Heart right ventricle (tissue), 16 donors: ENCODE results near the gene VTCN1. TPM values are rescaled to one million over a fixed set of nuclear protein-coding genes. Genes with fewer than 3 reads are reported as not detected.
A peak's percentile ranks its signal among the peaks of the same experiment; 100 is the strongest.

Source experiments
- ATAC-seq, 8 donors: fragments of 200-7000 bp; cut with Tn5 transposase; one replicate each; pipeline ENCODE4 v1.9.1; 2020; ENCODE audit warnings: mild to moderate bottlenecking in 8 of 8, moderate library complexity in 8 of 8, moderate number of reproducible peaks in 1 of 8
- DNase-seq, 2 donors: peaks; one replicate each; pipeline ENCODE4 v3.0.0-alpha.2; 2020
- H3K27ac ChIP-seq, 10 donors: fragments of 200-600 bp; sonication (generic) in 2 of 10; one replicate each; pipeline versions ENCODE4 v1.5.0 to v1.8.0; 2020 to 2022; ENCODE audit warnings: mild to moderate bottlenecking in 3 of 10
- H3K27me3 ChIP-seq, 7 donors: fragments of 200-600 bp; one replicate each; pipeline ENCODE4 v1.8.0; 2021 to 2022; ENCODE audit warnings: mild to moderate bottlenecking in 2 of 7
- H3K36me3 ChIP-seq, 9 donors: fragments of 200-600 bp; sonication (generic) in 1 of 9; one replicate each; pipeline versions ENCODE4 v1.5.0 to v1.8.0; 2020 to 2022; ENCODE audit warnings: mild to moderate bottlenecking in 2 of 9
- H3K4me1 ChIP-seq, 9 donors: fragments of 200-600 bp; sonication (generic) in 1 of 9; one replicate each; pipeline versions ENCODE4 v1.5.0 to v1.8.0; 2020 to 2022; ENCODE audit warnings: mild to moderate bottlenecking in 4 of 9
- H3K4me3 ChIP-seq, 10 donors: fragments of 200-600 bp; sonication (generic) in 2 of 10; one replicate each; pipeline versions ENCODE4 v1.5.0 to v1.8.0; 2020 to 2022; ENCODE audit warnings: mild to moderate bottlenecking in 7 of 10, moderate library complexity in 2 of 10
- H3K9me3 ChIP-seq, 11 donors: fragments of 200-600 bp in 10 of 11; sonication (generic) in 2 of 11; one replicate each; pipeline versions ENCODE4 v1.5.0 to v1.8.0; 2013 to 2022; ENCODE audit warnings: mild to moderate bottlenecking in 2 of 11, control low read depth in 1 of 11, moderate library complexity in 1 of 11
- WGBS, 2 donors: extraction: QIAGEN DNeasy Blood & Tissue Kit; methylation state at CpG; one replicate each; pipeline ENCODE4 v1.1.7; 2013; ENCODE audit warnings: inconsistent platforms in 1 of 2; 5-methylcytosine and 5-hydroxymethylcytosine counted together
- intact Hi-C, 10 donors: fragments of 100-400 bp; cut with DNase I; formaldehyde crosslinking; loops; one replicate each; pipeline versions ENCODE4 v1.11.1 to v1.14.2; 2022
- polyA plus RNA-seq, 2 donors: library from polyadenylated mRNA; stranded (reverse); fragments of 200-250 nt; gene quantifications; one replicate each; pipeline ENCODE4 v1.2.3, GENCODE V29; 2013
- total RNA-seq, 10 donors: library from RNA; stranded (reverse); fragmentation: NEBNext Ultra II Directional in 3 of 10; extraction: Animal tissue kit (Norgen Biotek cat#: 25700) in 3 of 10; gene quantifications; one replicate each; pipeline versions ENCODE4 v1.2.1 to v1.2.4, GENCODE V29; 2021 to 2023
- TF ChIP-seq, protein P1 (sequence below), 9 donors: fragments of 200-600 bp; sonication (generic) in 2 of 9; IDR thresholded peaks; one replicate each; pipeline versions ENCODE4 v1.5.0 to v1.8.0; 2021 to 2022; ENCODE audit warnings: antibody characterized with exemption in 9 of 9, mild to moderate bottlenecking in 5 of 9, moderate library complexity in 1 of 9
- donor health status: Arrhythmogenic right ventricular cardiomyopathy.
- donor health status: ischemic (EF 13 %, LVEDD 7.1; RV severe dilation, severe dysfunction).
- donor health status: healthy with polysubstance abuse.
- donor health status: DM: no; HTN: yes; CAD: no.
- donor health status: DM: no; HTN: no; CAD: no.
- donor health status: ischemic (EF 25% LVEDD 6.9; RV normal size, moderate dysfunction).
- donor health status: ischemic (EF 25% LVEDD 5.7; RV mildly dilated, moderate dysfunction).
- donor health status: healthy.
- donor health status: DM: yes; HTN: yes; CAD: no.
- donor health status: Ischemic cardiomyopathy.
- donor health status: ischemic (EF 35%, LVEDD 5.7; RV mildly dilated, moderate dysfunction).
- donor health status: nonischemic (EF 11% LVEDD 7.7; RV severe dilation, severe dysfunction).
- donor health status: DM: yes; HTN: yes; CAD: no.
- donor health status: PGD.
- donor health status: ischemic (EF 29% LVEDD 5.4; RV normal size, mild dysfunction).
- donor health status: nonischemic (EF 23%, LVEDD 6.1; RV moderate dilation, normal function).

Gene VTCN1
- total and polyA plus RNA-seq, 12 donors = 0.17 TPM; not detected in 11

DNA sequence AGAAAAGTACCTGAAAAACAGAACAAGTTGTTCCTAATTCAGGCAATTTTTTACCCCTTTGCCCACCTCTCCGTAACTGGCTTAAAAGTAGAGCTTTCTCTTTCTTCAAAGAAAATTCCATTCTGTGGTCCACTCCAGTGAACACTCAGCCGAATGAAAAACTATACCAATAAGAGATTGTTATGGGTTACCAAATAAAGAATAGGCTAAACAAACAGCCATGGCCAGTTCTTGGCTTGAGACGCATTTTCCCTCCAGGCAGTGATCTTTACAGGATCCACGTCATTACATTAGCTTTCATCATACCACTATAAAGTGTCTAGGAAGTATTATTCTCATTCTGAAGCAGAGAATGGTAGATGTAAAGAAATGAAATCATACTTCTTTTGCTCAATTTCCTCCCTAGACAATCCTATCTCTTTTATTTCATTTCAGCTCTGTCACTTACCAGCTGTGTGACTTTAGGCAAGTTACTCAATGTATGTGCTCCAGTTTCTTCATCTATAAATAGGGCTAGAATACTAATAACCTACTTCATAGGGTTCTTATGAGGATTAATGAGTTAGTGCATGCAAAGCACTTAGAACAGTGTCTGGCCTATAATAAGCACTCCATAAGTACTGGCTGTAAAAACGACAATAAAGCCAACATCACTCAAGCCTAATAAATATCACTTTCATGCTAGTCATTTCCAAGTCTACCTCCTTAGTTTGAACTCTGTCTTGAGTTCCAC lies 62.7 kb downstream of the VTCN1 start:
- peak overlapping the region in 1 of 10 donors; percentile 32 for H3K4me3 ChIP-seq
- H3K4me1 ChIP-seq = peaks cover 0 to 34% (median 0%) of the 10 kb centered on the region in 9 donors
- ATAC-seq = no peak
- no peaks in the 10 kb centered on the region for H3K27me3 ChIP-seq
- intact Hi-C loops = no loop called here
- peaks cover 0 to 5% (median 0%) of the 10 kb centered on the region in 11 donors for H3K9me3 ChIP-seq
- WGBS, 2 donors = 79 to 83% methylated on average over 5 of the region's 5 CpGs
- DNase-seq = no peak
- peak overlapping the region in 1 of 10 donors; percentile 25 for H3K27ac ChIP-seq
- TF ChIP-seq, protein P1, sequence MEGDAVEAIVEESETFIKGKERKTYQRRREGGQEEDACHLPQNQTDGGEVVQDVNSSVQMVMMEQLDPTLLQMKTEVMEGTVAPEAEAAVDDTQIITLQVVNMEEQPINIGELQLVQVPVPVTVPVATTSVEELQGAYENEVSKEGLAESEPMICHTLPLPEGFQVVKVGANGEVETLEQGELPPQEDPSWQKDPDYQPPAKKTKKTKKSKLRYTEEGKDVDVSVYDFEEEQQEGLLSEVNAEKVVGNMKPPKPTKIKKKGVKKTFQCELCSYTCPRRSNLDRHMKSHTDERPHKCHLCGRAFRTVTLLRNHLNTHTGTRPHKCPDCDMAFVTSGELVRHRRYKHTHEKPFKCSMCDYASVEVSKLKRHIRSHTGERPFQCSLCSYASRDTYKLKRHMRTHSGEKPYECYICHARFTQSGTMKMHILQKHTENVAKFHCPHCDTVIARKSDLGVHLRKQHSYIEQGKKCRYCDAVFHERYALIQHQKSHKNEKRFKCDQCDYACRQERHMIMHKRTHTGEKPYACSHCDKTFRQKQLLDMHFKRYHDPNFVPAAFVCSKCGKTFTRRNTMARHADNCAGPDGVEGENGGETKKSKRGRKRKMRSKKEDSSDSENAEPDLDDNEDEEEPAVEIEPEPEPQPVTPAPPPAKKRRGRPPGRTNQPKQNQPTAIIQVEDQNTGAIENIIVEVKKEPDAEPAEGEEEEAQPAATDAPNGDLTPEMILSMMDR (IDR thresholded peaks at IDR 0.05) = no peak
- no peaks in the 10 kb centered on the region for H3K36me3 ChIP-seq

DNA sequence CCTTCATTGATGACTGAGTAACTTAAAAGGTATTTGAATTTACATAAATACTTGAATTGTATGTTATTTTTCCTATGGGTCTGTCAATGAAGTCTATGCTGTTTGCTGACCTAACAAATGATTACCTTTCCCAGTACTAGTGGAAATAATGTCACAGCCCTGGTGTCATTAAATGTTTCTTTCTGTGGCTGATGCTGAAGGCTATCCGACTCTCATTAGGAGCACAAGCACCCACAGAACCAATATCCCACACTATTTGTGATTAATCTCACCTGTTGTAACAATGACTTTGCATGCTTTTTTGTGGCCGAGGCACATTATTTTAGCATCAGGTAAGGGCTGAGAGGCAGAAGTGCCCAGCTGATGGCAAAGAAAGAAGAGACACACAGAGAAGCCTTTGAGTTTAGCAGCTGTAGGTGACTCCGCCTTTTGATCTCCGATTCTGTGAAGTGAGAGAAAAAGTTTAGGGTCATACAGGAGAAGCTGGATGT lies 63.3 kb downstream of the VTCN1 start:
- ATAC-seq (peak in 1 of 8 donors; percentile 27), DNase-seq (no peak)
- WGBS, 2 donors = 68 to 80% methylated on average over 4 of the region's 4 CpGs
- Histone ChIP-seq H3K27me3 (no peaks in the 10 kb centered on the region), H3K9me3 (peaks cover 0 to 5% (median 0%) of the 10 kb centered on the region in 11 donors), H3K36me3 (no peaks in the 10 kb centered on the region), H3K4me1 (peaks cover 0 to 34% (median 0%) of the 10 kb centered on the region in 9 donors), H3K4me3 (peak overlapping the region in 4 of 10 donors; percentile 19 to 32 (median 26)), H3K27ac (peak overlapping the region in 3 of 10 donors; percentile 25 to 53 (median 29))
- intact Hi-C loops = no loop called here
- TF ChIP-seq, protein P1 (IDR thresholded peaks at IDR 0.05) = no peak

DNA sequence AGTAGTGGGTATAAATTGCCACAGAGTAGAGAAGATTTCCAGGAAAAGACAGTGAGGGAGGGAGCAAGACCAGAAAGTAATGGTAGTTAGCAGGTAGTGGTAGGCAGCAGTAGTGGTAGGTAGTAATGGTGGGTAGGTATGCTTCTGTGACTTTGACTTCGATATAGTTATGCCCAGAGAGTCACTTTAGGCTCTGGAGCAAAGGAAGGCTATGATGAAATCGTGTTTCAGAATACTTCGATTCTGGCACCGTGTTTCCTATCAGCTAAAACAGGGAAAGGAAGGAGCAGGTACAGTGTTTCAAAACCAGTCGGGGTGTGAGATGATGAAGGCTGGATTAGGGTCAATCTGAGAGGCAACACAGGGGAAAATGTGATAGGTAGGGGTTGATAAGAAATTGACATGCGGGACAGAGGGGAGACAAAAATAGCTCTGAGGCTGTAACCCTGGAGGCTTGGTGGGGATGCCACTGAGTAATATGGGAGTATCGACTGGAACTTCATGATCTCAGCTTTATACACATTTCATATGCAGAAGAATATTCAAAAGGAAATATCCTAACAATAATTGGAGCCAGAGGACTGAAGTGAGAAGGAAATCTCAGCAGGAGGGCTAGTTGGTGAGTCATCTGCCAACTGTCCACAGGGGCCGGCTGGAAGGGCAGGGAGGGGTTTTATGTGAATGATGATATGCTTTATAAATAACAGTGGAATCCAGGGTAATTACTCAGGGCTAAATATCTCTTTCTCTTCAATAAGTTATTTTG lies 64.0 kb downstream of the VTCN1 start:
- no peaks in the 10 kb centered on the region for H3K36me3 ChIP-seq
- TF ChIP-seq, protein P1 (IDR thresholded peaks at IDR 0.05) = no peak
- intact Hi-C loops = no loop called here
- DNase-seq (no peak), ATAC-seq (peak in 5 of 8 donors; percentile 35 to 75 (median 66))
- H3K4me3 ChIP-seq = peak overlapping the region in 4 of 10 donors; percentile 19 to 32 (median 26)
- no peaks in the 10 kb centered on the region for H3K27me3 ChIP-seq
- 25 to 37% methylated on average over 8 of the region's 8 CpGs for WGBS, 2 donors
- peaks cover 0 to 34% (median 0%) of the 10 kb centered on the region in 9 donors for H3K4me1 ChIP-seq
- peak overlapping the region in 3 of 10 donors; percentile 25 to 53 (median 29) for H3K27ac ChIP-seq
- peaks cover 0 to 5% (median 0%) of the 10 kb centered on the region in 11 donors for H3K9me3 ChIP-seq

DNA sequence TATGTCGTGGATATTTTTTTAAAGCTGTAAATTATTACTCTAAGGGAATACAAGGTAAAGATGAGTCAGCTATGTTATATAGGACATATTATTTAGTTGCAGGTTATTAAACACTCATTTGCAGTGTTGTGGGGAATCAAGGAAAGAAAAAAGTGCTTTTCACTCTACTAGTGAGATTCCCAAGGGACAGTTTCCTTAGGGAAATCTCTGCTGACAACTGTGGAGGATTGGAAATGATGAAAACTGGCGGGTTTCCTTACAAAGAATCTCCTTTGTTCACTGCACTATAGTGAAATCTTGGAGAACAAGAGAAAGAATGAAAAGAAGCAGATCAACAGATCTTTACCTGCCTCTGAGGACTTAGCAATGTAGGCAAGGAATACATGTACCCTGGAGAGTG lies 64.7 kb downstream of the VTCN1 start:
- intact Hi-C loops = no loop called here
- Histone ChIP-seq H3K4me1 (peaks cover 0 to 34% (median 0%) of the 10 kb centered on the region in 9 donors), H3K27ac (peak overlapping the region in 1 of 10 donors; percentile 29), H3K36me3 (no peaks in the 10 kb centered on the region), H3K27me3 (no peaks in the 10 kb centered on the region), H3K4me3 (no peak overlapping the region), H3K9me3 (peaks cover 0 to under 1% (median 0%) of the 10 kb centered on the region in 11 donors)
- DNase-seq (no peak), ATAC-seq (no peak)
- WGBS, 2 donors = 85 to 91% methylated on average over 2 of the region's 2 CpGs
- TF ChIP-seq, protein P1 (IDR thresholded peaks at IDR 0.05) = no peak
